GM21515 (cell line): Measurements from ENCODE around the gene MEGF6.

ENCODE experiments used
- ATAC-seq: cut with Tn5 transposase; IDR thresholded peaks from one replicate; pipeline ENCODE4 v1.9.1; 2021; ENCODE audit not compliant: unreplicated experiment

Gene MEGF6

DNA sequence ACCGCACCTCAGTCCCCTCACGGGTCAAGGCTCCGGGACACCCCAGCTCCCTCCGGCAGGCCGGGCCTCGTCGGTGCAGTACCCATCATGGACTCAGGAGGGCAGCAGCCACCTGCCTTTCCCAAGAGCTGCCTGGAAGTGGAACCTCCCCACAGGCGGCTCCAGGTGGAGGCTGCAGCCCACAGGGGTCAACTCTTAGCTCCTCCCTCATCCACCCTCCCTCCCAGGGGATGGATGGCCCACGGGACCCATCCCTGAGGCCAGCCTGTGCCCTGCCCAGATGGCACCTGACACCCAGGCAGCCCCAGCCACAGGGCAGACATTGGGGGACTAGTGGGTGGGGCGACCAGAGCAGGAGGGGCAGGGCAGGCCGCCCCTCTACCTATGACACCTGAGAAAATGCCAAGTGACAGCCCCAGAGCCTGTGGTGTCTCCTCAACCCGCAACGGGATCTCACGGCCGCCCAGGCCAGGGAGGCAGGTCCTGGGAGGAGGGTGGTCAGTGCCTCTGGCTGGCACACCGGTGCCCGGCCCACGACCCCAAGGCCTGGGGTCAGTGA lies 158.0 kb downstream of the MEGF6 start:
- no peak for ATAC-seq

DNA sequence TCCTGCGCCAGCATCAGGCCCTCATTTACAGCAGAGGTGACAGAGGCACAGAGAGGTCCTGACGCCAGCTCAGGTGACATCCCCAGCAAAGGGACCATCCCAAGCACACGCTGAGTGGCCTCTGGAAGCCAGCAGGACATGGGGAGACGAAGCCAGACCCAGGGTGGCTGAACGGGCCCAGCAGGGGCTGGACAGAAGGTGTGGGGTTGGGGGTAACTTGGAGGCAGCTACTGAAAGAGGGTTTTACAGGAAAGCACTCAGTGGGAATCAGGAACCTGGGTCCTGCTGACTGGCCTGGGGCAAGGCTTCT lies 158.5 kb downstream of the MEGF6 start:
- ATAC-seq: no peak

DNA sequence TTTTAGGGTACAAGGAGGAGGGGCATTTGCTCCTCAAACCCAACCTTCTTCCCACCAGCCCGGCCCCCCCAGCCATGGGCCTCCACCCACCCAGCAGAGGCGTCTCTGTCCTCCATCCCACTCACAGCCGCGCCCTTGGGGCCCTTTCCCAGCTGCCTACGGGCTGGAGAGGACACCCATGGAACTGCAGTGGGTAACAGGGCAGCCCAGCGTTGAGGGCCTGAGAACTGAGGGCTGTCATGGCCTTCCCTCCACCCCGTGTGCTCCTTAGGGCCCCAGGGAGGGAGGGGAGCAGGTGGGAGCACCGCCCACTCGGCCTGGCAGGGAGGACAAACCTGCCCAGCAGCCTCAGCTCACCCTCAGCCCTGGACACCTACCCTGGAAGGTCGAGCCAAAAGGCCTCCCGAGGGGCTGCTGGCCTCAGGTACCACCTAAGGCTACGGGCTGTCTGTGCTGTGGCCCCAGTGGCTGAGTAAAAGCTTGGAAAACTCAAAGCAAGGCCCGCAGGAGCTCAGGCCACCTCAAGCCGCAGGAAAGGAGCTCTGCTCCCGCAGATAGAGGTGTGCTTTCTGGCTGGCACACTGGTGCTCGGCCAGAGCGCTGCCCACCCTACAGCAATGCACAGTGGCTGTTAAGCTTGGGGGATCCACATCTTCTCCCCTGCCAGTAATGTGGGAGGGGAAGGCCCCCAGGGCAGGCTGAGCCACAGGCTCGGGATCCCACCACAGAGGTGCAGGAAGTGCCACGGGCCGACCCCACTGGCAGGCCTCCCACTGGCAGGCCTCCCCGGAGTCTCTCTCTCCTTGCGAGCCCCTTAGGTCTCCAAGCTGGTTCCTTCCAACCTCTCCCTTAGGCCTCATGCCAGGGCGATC lies 159.1 kb downstream of the MEGF6 start:
- no peak for ATAC-seq

DNA sequence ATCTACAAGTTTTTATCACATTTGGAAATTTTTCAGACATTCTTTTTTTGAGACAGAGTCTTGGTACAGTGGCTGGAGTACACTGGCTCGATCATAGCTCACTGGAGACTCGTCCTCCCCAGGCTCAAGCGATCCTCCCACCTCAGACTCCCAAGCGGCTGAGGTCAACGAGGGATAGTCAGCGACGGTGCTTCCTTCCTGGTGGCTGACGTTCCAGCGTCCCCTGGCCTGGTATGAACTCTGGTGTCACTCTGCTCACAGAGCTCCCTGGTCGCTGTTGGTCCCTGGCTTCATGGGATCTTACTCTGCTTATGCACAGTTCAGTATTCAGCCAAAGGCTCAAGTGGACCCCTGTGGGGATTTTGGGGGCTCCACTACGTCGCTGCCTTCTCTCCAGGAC lies 160.3 kb downstream of the MEGF6 start:
- no peak for ATAC-seq

DNA sequence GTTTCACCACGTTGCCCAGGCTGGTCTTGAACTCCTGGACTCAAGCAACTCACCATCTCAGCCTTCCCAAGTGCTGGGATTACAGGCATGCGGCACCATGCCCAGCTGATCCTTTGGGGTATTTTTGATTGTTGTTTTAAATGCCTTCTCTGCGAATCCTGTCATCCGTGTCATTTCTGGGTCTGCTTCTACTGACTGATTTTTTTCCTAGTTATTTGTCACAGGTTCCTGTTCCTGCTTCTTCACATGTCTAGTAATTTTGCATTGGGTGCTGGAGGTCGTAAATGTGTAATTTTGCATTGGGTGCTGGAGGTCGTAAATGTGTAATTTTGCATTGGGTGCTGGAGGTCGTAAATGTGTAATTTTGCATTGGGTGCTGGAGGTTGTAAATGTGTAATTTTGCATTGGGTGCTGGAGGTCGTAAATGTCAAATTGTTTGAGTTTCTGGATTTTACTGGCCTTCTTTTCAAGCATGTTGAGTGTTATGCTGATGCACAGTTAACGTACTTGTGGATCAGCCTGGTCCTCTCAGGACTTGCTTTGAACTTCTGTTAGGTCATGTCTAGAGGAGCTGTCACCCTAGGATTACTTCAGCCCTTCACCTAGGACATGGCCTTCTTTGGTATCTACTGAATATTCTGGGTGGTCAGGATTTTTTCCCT lies 161.0 kb downstream of the MEGF6 start:
- ATAC-seq: no peak

DNA sequence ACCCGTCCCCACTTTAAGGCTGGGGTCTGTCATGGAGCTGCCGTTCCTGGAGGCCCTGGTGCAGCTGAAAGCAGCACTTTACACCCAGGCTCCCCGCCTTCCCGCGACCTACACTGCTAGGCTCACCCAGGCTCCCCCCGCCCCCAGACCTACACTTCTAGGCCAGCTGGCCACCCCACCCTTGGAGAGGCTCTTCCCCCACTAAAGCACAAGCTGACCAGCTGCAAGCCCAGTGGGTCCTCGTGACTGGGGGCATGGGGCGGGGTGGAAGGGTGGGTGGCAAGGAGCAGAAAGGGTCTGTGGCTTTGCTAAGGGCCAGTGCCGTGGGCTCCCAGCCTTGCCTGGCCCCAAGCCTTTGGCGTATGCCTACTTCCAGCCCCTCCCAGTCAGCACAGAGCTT lies 166.6 kb downstream of the MEGF6 start:
- ATAC-seq: no peak

DNA sequence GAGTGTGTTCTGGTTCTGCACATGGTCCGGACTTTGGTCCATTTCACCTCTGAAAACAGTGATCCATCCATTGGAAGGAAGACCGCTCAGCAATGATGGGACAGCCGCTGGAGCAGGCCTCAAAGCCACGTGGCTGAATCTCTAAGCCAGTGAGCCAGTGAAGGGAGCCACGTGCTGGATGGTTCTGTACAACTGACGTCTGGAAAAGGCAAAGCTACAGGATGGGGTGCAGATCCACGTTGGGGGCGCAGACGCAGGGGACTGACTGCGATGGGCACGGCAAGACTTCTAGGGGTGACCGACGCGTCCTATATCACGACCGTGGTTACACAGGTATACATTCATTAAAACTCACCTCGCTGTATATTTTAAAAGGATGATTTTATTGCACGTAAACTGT lies 167.0 kb downstream of the MEGF6 start:
- no peak for ATAC-seq

DNA sequence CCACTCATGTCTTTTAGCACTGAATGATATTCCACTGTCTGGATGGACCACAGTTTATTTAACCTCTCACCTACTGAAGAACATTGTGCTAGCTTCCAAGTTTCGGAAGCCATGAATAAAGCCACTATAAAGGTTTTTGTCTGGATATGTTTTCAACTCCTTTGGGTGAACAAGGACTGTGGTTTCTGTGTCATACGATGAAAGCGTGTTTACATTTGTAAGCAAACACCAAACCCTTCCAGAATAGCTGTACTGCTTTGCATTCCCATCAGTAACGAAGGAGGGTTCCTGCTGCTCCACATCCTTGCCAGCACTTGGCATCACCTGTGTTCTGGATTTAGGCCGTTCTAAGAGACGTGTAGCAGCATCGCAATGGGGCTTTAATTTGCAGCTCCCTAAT lies 167.5 kb downstream of the MEGF6 start:
- ATAC-seq: no peak

DNA sequence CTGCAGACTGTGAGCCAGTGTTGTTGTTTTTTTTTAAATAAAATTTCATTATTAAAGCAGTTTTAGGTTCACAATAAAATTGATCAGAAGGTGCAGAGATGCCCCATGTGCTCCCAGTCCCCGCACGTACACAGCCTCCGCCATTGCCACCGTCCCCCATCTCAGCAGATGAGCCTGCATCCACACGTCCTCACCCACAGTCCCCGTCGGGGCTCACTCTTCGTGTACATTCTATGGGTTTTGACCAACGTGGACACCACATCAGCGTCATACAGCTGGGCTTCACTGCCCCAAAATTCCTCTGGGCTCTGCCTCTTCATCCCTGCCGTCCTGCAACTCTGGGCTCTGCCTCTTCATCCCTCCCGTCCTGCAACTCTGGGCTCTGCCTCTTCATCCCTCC lies 168.4 kb downstream of the MEGF6 start:
- no peak for ATAC-seq

DNA sequence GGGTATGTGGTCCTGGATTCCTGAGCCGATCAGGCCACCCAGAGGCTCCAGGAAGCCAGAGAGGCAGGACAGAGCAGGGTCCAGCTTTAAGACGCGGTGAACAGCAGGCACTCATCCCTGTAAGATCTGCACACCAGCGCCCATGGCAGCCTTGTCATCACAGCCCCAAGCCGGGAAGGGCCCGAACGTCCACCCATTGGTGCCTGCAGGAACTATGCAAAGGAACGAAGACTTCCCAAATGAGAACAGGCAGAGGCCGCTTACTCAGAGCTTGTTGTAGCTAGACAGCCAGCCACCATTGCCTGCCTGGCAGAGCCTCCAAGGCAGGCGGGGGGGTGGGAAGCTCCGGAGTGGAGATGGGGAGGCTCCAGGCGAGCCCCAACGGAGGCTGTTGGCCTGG lies 169.0 kb downstream of the MEGF6 start:
- no peak for ATAC-seq

DNA sequence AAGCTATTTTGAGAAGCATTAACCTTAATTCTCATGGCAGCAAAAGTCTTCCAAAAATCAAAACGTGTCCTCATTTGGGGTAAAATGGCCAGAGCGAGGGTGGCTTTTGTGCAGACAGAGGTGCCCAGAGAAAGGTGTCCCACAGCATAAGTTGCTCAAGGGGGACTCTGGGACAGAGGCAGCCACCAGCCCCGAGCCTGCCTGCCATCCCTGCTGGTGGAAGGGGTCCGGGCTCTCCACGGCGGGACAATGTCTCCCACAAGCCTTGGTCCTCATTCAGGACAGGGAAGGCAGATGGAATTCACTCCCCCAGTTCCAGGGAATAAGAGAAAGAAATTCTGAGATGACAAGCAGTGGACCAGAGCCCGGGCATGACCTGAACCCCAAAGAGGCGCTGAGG lies 169.4 kb downstream of the MEGF6 start:
- no peak for ATAC-seq

DNA sequence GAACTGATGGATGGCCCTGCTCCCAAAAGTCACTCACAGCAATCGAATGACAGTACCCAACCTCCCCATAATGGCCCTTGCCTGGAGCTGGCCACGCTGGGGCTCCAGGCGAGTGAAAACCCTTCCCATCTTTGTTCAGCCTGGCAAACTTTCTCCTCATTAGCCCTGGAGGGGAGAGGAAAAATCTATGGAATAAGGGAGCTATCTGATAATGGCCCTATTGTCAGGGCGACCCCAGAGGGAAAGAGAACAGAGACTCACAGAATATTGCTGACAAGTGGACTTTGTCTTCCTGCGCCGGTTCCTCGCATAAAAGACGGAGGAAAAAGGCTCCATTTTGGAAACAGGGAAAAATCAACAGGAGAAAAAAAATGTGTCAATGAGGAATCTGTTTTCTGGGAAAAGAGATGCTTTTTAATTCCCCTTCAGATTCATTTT lies 169.9 kb downstream of the MEGF6 start:
- ATAC-seq: no peak

DNA sequence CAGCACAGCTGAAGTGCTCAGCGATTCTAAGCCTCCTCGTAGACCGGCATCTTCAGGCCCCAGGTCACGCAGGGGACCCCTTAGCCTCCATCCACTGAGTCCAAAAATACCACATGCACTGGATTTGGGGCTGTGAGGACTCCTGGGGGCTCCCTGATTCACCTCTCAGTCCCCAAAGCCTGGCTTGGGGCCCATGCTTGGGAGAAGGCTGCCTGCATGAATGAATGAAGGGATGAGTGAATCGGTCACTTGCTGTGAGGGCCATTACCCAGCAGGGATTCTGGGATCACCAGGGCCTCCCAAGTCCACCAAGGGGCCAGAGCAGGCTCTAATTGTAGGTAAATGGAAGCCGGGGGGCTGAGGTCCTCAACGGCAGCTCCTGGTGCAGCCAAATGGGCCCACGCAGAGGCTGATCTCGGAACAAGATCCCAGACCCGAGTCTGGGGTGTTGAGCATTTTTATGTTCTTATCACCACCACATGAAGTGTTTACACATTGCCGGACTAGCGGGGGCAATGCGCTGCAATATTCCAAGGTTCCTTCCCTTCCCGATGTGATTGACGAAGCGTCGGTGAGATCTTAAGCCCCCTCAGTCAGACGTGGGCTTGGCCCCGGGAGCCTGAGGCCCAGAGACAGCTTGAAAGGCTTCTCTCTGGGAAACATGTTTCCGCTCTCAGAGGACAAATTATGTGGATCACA lies 170.4 kb downstream of the MEGF6 start:
- no peak for ATAC-seq

DNA sequence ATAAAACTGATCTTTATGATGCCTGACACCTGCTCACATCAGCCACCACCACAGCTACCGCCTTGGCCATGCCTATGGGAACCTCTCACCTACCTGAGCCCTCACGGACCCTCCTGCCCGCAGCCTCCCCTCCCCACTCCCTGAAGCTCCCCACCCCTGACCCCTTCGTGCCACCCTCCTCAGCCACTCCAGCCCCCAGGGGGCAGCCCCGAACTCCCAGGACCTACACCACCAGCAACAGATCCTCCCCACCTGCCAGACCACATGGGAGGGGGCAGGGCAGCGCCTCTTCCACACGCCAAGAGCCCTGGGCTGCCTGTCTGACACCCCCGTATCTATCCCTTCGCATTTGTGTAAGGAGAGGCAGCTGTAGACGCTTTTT lies 171.0 kb downstream of the MEGF6 start:
- ATAC-seq: no peak
